ENCODE measurements around the gene NUDT1. TPM values are rescaled to one million over a fixed set of nuclear protein-coding genes. Genes with fewer than 3 reads are reported as not detected.

Gene NUDT1
- total RNA-seq, 1 experiment from 2014 or later: 92.6 TPM

- Histone ChIP-seq H3K27ac (ENCODE audit: low read length) (no peak overlapping the region), H3K9me3 (ENCODE audit: control insufficient read depth, insufficient read depth, low read depth, low read length) (no peaks in the 10 kb centered on the region), H3K4me3 (ENCODE audit: low read depth in 2 of 2, low read length in 2 of 2) (no peak overlapping the region), H3K27me3 (ENCODE audit: control insufficient read depth, insufficient read depth, low read length) (no peaks in the 10 kb centered on the region), H3K36me3 (ENCODE audit: control insufficient read depth, insufficient read depth, low read length) (peaks cover 9% of the 10 kb centered on the region), H3K4me1 (ENCODE audit: control insufficient read depth, insufficient read depth, low read length) (no peaks in the 10 kb centered on the region)
- BruUV-seq (replicated peaks): no TSS peak
- TF ChIP-seq TCF7L2 (IDR thresholded peaks at IDR 0.05; ENCODE audit: low read depth, low read length): no peak
- TF ChIP-seq, protein P1, sequence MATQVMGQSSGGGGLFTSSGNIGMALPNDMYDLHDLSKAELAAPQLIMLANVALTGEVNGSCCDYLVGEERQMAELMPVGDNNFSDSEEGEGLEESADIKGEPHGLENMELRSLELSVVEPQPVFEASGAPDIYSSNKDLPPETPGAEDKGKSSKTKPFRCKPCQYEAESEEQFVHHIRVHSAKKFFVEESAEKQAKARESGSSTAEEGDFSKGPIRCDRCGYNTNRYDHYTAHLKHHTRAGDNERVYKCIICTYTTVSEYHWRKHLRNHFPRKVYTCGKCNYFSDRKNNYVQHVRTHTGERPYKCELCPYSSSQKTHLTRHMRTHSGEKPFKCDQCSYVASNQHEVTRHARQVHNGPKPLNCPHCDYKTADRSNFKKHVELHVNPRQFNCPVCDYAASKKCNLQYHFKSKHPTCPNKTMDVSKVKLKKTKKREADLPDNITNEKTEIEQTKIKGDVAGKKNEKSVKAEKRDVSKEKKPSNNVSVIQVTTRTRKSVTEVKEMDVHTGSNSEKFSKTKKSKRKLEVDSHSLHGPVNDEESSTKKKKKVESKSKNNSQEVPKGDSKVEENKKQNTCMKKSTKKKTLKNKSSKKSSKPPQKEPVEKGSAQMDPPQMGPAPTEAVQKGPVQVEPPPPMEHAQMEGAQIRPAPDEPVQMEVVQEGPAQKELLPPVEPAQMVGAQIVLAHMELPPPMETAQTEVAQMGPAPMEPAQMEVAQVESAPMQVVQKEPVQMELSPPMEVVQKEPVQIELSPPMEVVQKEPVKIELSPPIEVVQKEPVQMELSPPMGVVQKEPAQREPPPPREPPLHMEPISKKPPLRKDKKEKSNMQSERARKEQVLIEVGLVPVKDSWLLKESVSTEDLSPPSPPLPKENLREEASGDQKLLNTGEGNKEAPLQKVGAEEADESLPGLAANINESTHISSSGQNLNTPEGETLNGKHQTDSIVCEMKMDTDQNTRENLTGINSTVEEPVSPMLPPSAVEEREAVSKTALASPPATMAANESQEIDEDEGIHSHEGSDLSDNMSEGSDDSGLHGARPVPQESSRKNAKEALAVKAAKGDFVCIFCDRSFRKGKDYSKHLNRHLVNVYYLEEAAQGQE (IDR thresholded peaks at IDR 0.05; ENCODE audit: insufficient read depth in 1 of 2, low read depth in 2 of 2, low read length in 1 of 2): no peak
- no peak for TF ChIP-seq CTCF (IDR thresholded peaks at IDR 0.05)
- TF ChIP-seq POLR2AphosphoS5 (IDR thresholded peaks at IDR 0.05; ENCODE audit: low read depth, low read length): no peak
- TF ChIP-seq SIN3A (IDR thresholded peaks at IDR 0.05; ENCODE audit: borderline replicate concordance, insufficient read depth, low read depth, low read length): no peak
- POLR2A ChIA-PET: no interaction called here
- intact Hi-C loops (cut with micrococcal nuclease; ENCODE audit: unreplicated experiment) (no loop called here), in situ Hi-C loops (cut with HindIII; ENCODE audit: low pct_unique_long_range_greater_than_20kb, low sequenced_read_pairs) (no loop called here)
- DNase-seq (ENCODE audit: low read depth, low spot score) (no peak), ATAC-seq (no peak)
- CTCF ChIA-PET: no interaction called here
These were observed 30.7 kb upstream of the NUDT1 start for GRCh38 chr7:2211259-2211880.

- TF ChIP-seq TCF7L2 (IDR thresholded peaks at IDR 0.05; ENCODE audit: low read depth, low read length): no peak
- BruUV-seq (replicated peaks): no TSS peak
- POLR2A ChIA-PET: no interaction called here
- ATAC-seq: no peak
- no peak for DNase-seq (ENCODE audit: low read depth, low spot score)
- Histone ChIP-seq H3K4me3 (ENCODE audit: low read depth in 2 of 2, low read length in 2 of 2) (no peak overlapping the region), H3K27me3 (ENCODE audit: control insufficient read depth, insufficient read depth, low read length) (no peaks in the 10 kb centered on the region), H3K4me1 (ENCODE audit: control insufficient read depth, insufficient read depth, low read length) (no peaks in the 10 kb centered on the region), H3K36me3 (ENCODE audit: control insufficient read depth, insufficient read depth, low read length) (peaks cover 9% of the 10 kb centered on the region), H3K9me3 (ENCODE audit: control insufficient read depth, insufficient read depth, low read depth, low read length) (no peaks in the 10 kb centered on the region), H3K27ac (ENCODE audit: low read length) (no peak overlapping the region)
- in situ Hi-C loops (cut with HindIII; ENCODE audit: low pct_unique_long_range_greater_than_20kb, low sequenced_read_pairs): no loop called here
- CTCF ChIA-PET: no interaction called here
- intact Hi-C loops (cut with micrococcal nuclease; ENCODE audit: unreplicated experiment): no loop called here
These were observed 30.1 kb upstream of the NUDT1 start for GRCh38 chr7:2211926-2212325.

DNA sequence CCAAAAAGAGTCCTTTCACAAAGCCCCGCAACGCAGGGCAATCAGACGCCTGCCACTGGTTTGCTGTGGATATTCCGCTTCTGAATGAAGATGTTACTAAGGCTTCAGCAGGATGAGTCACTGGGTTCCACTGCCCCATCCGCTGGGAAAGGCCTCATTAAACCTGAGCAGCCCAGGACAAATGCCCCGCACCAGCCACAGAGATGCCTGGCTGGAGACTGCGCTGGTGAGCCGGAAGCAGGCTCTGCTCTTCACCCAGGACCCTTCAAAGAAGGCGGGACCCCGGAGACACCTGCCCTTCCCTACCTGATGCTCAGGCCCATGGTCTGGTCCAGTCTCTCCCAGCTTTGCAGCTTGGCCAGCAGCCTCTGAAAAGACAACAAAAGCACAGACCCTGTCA is 29.1 kb upstream of the NUDT1 start:
- in situ Hi-C loops (cut with HindIII; ENCODE audit: low pct_unique_long_range_greater_than_20kb, low sequenced_read_pairs): no loop called here
- TF ChIP-seq, protein P1 (IDR thresholded peaks at IDR 0.05; ENCODE audit: insufficient read depth in 1 of 2, low read depth in 2 of 2, low read length in 1 of 2): no peak
- no peak for TF ChIP-seq SIN3A (IDR thresholded peaks at IDR 0.05; ENCODE audit: borderline replicate concordance, insufficient read depth, low read depth, low read length)
- TF ChIP-seq POLR2AphosphoS5 (IDR thresholded peaks at IDR 0.05; ENCODE audit: low read depth, low read length): no peak
- no peak for TF ChIP-seq CTCF (IDR thresholded peaks at IDR 0.05)
- TF ChIP-seq TCF7L2 (IDR thresholded peaks at IDR 0.05; ENCODE audit: low read depth, low read length): no peak
- DNase-seq (ENCODE audit: low read depth, low spot score): no peak
- Histone ChIP-seq H3K27ac (ENCODE audit: low read length) (no peak overlapping the region), H3K27me3 (ENCODE audit: control insufficient read depth, insufficient read depth, low read length) (no peaks in the 10 kb centered on the region), H3K4me3 (ENCODE audit: low read depth in 2 of 2, low read length in 2 of 2) (no peak overlapping the region), H3K36me3 (ENCODE audit: control insufficient read depth, insufficient read depth, low read length) (peaks cover 5% of the 10 kb centered on the region), H3K4me1 (ENCODE audit: control insufficient read depth, insufficient read depth, low read length) (no peaks in the 10 kb centered on the region), H3K9me3 (ENCODE audit: control insufficient read depth, insufficient read depth, low read depth, low read length) (no peaks in the 10 kb centered on the region)
- no TSS peak for BruUV-seq (replicated peaks)
- ChIA-PET CTCF (no interaction called here), POLR2A (no interaction called here)
- intact Hi-C loops (cut with micrococcal nuclease; ENCODE audit: unreplicated experiment): no loop called here
- no peak for ATAC-seq
